Measurements from ENCODE around the gene CNEP1R1.

DNA sequence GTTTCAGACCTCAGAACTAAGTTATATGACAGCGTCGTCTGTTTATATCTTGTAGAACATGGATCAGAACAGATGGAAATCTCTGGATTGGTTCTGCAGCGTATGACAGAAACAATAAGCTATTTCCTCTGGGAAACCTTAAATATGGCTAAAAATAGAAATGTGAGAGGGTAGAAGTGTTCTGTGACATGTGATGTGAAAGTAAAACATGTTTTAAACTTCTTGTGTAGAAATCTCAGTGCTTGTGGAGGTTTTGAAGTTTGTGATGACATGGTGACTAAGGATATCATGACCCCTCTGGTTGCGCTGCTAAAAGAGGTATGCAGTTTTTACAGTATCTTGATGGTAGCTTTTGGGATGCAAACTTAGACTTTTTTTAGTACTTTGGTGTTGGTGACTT lies 43.5 kb downstream of the CNEP1R1 start:
- no peak for TF ChIP-seq ZNF274 (IDR thresholded peaks at IDR 0.05; ENCODE audit: low read depth, low read length)
- no peak for TF ChIP-seq CTCF (IDR thresholded peaks at IDR 0.05 in 2 of 3, conservative IDR thresholded peaks at IDR 0.05 in 1 of 3; ENCODE audit: borderline replicate concordance in 1 of 3, insufficient read depth in 1 of 3, low read depth in 2 of 3, low read length in 2 of 3)
- TF ChIP-seq TCF7L2 (IDR thresholded peaks at IDR 0.05; ENCODE audit: borderline replicate concordance, extremely low read depth, insufficient read depth, insufficient read length), result no peak
- TF ChIP-seq EZH2 (IDR thresholded peaks at IDR 0.05), result no peak
- TF ChIP-seq ZFX (IDR thresholded peaks at IDR 0.05), result no peak

All from HCT116 (cell line).